Hippocampal formation (tissue), 2 donors: ENCODE measurements around the gene ADAP1.

ENCODE experiments used
- DNase-seq, 2 donors: peaks; one replicate each; lab custom pipeline; 2025; lab: John Stamatoyannopoulos, UW

The ADAP1 gene

GRCh38 chr7:863106-863505, 91.4 kb downstream of the ADAP1 start:
- DNase-seq: no peak

GRCh38 chr7:862157-862556, 92.3 kb downstream of the ADAP1 start:
- no peak for DNase-seq

DNA sequence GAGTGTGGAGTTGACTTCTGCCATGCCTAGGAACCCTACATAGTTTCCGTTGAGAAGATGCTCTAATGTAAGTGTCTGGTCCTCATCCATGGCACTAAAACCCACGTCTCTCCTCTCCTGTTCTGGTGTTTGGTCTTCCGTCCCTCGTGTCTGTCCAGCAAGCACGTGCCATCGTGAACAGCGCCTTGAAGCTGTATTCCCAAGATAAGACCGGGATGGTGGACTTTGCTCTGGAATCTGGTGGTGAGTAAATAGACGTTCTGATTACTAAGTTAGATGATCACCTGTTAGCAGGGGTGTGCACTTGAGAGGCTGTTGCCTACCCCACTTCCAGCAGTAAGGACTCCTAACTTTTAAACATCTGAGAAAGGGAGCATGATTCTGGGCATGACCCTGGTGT, 93.3 kb downstream of the ADAP1 start:
- DNase-seq: no peak

DNA sequence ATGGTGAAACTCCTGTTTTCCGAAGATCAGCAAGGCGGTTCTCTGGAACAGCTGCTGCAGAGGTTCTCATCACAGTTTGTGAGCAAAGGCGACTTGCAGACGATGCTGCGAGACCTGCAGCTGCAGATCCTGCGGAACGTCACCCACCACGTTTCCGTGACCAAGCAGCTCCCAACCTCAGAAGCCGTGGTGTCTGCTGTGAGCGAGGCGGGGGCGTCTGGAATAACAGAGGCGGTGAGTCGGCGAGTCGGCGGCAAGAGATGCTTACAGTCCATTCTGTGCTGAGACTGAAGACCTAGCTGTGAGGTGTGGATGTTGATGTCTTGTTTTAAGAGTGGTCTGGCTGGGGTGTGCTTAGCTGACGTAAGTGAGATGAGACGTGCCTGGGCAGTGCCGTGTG, 94.3 kb downstream of the ADAP1 start:
- DNase-seq: no peak

DNA sequence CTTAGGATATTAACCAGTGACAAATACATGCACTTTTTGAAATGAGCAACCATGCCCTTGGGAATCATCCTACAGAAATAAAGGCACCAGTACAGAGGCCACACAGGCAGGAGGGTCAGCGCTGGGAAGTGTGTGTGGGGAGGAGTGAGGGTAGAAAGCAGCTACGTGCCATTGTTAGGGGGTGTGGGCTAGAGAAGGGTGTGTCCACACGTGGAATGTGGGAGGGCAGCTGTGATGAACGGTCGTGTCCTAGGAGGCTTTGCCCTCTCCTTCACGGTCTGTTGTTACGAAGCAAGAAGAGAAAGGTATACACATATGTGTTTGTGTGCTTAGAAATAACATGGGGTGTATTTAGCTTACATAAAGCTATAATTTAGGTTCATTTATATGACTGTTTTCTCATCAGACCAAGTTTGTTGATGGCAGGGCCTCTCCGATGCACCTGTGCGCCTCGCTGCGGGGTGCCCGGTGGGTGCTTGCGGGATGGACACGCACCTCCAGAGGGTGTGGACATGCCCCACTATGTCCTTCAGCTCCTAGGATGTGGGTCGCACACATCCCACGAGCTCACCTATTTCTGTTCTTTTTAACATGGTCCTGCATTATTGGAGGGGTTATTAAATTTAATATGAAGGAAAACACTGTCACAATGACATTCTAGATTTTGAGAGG, 95.0 kb downstream of the ADAP1 start:
- no peak for DNase-seq

DNA sequence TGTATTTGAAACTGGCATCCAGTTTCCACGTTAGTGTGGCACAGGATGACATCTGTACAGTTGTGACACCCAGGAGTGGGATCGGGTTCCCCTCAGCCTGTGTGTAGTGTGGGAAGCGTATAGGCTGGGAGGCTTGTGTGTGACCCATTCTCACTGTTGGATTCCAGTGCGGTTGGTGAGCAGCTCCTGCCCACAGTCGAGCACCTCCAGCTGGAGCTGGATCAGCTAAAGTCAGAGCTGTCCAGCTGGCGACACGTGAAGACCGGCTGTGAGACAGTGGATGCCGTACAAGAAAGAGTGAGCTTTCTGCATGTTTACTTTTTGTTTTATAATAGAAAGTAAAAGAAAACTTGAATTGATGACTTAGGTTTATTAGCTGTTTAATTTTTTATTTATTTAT, 96.8 kb downstream of the ADAP1 start:
- no peak for DNase-seq

- DNase-seq: no peak
Measured at GRCh38 chr7:856444-857095, 97.9 kb downstream of the ADAP1 start.

DNA sequence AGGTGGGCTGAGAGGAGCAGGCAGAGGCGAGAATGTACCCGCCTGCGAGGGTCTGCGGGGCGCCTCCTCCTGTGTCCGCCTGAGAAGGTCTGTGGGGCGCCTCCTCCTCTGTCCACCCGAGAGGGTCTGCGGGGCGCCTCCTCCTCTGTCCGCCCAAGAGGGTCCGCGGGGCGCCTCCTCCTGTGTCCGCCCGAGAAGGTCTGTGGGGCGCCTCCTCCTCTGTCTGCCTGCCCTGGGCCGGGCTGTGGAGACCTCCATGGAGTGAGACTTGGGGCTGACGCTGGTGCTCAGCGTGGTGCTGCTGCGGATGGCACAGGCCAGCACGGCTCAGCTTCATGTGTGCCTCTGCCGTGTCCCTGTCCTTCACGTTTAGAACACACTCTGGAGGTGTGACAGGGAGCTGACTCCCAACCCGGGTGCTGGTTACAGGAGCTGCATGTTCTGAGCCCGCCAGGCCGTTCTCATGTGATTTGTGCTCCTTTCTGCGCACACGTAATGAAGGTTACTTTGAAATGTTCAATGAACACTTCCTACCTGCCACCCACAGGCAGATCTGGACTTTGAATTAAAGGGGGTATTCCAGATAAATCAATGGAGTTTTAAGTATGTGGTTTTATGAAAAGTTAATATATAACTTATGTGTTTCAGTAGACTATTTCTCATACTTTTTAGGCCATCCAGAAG, 98.7 kb downstream of the ADAP1 start:
- no peak for DNase-seq

- DNase-seq: no peak
Measured at GRCh38 chr7:854118-854775, 100.2 kb downstream of the ADAP1 start.

DNA sequence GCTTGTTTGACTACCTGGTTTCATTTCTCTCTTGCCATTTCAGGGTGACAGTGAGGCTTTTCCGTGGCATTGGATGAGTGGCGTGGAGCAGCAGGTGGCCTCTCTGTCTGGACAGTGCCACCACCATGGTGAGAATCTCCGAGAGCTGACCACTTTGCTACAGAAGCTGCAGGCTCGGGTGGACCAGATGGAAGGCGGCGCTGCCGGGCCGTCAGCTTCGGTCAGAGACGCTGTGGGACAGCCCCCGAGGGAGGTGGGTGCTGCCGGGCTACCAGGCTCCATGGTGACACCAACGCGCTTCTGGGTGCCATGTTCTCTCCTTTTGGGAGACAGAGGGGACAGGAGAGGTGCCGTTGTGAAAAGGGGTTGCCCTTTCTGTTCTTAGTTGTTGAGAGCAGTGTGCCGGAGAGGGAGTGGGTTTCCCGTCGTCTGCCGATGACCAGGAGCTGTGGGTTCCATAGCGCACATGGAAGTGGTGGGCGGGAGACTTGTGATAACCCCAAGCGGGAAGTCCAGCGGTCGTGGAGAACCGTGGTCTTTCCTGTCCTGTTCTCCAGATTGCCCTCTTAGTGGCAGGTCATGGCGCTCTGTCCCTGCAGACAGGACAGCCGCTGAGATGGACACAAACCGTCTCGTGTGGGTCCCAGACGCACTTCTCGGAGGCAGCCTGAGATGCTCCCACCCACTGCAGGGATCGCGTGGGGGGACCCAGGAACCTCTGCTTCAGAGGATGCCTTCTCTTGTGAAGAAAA, 100.9 kb downstream of the ADAP1 start:
- no peak for DNase-seq

- DNase-seq: no peak
Measured at GRCh38 chr7:851204-851603, 103.3 kb downstream of the ADAP1 start.

- no peak for DNase-seq
Measured at GRCh38 chr7:849781-850180, 104.7 kb downstream of the ADAP1 start.

- DNase-seq: no peak
Measured at GRCh38 chr7:849145-849544, 105.3 kb downstream of the ADAP1 start.
